Sigmoid colon (tissue), 3 donors: ENCODE results near the gene TNP2.

Source experiments
- CTCF ChIP-seq, 4 experiments: fragments of 450-650 bp in 3 of 4; fragments of 200-600 bp in 1 of 4; IDR thresholded peaks; one replicate each; pipeline ENCODE4 v1.5.1; 2016 to 2019; ENCODE audit warnings: antibody characterized with exemption in 4 of 4, mild to moderate bottlenecking in 3 of 4, moderate library complexity in 2 of 4
- POLR2A ChIP-seq, 2 donors: fragments of 450-650 bp; IDR thresholded peaks; one replicate each; pipeline ENCODE4 v1.6.1; 2016; ENCODE audit warnings: antibody characterized with exemption in 2 of 2, mild to moderate bottlenecking in 2 of 2, moderate library complexity in 2 of 2

GRCh38 chr16:11301645-11302501 is 32.7 kb upstream of the TNP2 start:
- TF ChIP-seq POLR2A (IDR thresholded peaks at IDR 0.05) (no peak), CTCF (IDR thresholded peaks at IDR 0.05) (no peak)
